Liver (tissue), 9 donors: Measurements from ENCODE around the gene SELENOM. TPM values are rescaled to one million over a fixed set of nuclear protein-coding genes. Genes with fewer than 3 reads are reported as not detected.
"Not testable (repeated sequence)": the region's sequence is repeated elsewhere in the genome, so short reads cannot be mapped to it uniquely, and the experiment has no call there.

Experiments used
- DNase-seq: peaks from one replicate; pipeline ENCODE4 v3.0.0-alpha.2; 2017; ENCODE audit warnings: low spot score
- H3K27ac ChIP-seq, 2 donors: one replicate each; pipeline ENCODE4 v1.7.0; 2013; ENCODE audit warnings: inconsistent platforms in 2 of 2, low read length in 2 of 2, control low read depth in 1 of 2, low read depth in 1 of 2, mild to moderate bottlenecking in 1 of 2
- H3K27me3 ChIP-seq, 4 donors: one replicate each; pipeline versions ENCODE4 v1.6.1 to v1.7.0; 2013; ENCODE audit warnings: low read length in 3 of 4, inconsistent platforms in 1 of 4, mild to moderate bottlenecking in 1 of 4, moderate library complexity in 1 of 4; ENCODE audit not compliant: control insufficient read depth in 4 of 4, insufficient read depth in 4 of 4
- H3K36me3 ChIP-seq, 4 donors: one replicate each; pipeline versions ENCODE4 v1.6.1 to v1.7.0; 2013; ENCODE audit warnings: low read length in 3 of 4, mild to moderate bottlenecking in 3 of 4, low read depth in 1 of 4, moderate library complexity in 1 of 4; ENCODE audit not compliant: control insufficient read depth in 4 of 4, insufficient read depth in 3 of 4
- H3K4me1 ChIP-seq, 4 donors: one replicate each; pipeline versions ENCODE4 v1.6.1 to v1.7.0; 2013; ENCODE audit warnings: low read length in 3 of 4, mild to moderate bottlenecking in 3 of 4, moderate library complexity in 1 of 4; ENCODE audit not compliant: control insufficient read depth in 4 of 4, insufficient read depth in 4 of 4
- H3K4me3 ChIP-seq, 3 donors: one replicate each; pipeline versions ENCODE4 v1.6.1 to v1.7.0; 2013; ENCODE audit warnings: low read length in 3 of 3, control low read depth in 1 of 3, low read depth in 1 of 3, mild to moderate bottlenecking in 1 of 3
- H3K9ac ChIP-seq, 2 donors: one replicate each; pipeline ENCODE4 v1.7.0; 2013; ENCODE audit warnings: low read length in 2 of 2, mild to moderate bottlenecking in 2 of 2, moderate library complexity in 2 of 2, control low read depth in 1 of 2, low read depth in 1 of 2
- H3K9me3 ChIP-seq, 4 donors: one replicate each; pipeline versions ENCODE4 v1.6.1 to v1.7.0; 2013; ENCODE audit warnings: low read length in 3 of 4; ENCODE audit not compliant: control insufficient read depth in 4 of 4
- EGR1 ChIP-seq, 2 donors: IDR thresholded peaks; 2 replicates each; pipeline ENCODE4 v1.6.1; 2016 to 2018; ENCODE audit warnings: antibody characterized with exemption in 2 of 2, low read depth in 2 of 2
- GABPA ChIP-seq, 2 donors: IDR thresholded peaks in 1 of 2; conservative IDR thresholded peaks in 1 of 2; 2 replicates each; pipeline ENCODE4 v1.6.1; 2016; ENCODE audit warnings: antibody characterized with exemption in 2 of 2, mild to moderate bottlenecking in 1 of 2, moderate library complexity in 1 of 2
- RAD21 ChIP-seq, 2 donors: IDR thresholded peaks; 2 replicates each; pipeline ENCODE4 v1.6.1; 2016; ENCODE audit warnings: antibody characterized with exemption in 2 of 2, mild to moderate bottlenecking in 2 of 2
- TAF1 ChIP-seq: conservative IDR thresholded peaks from 2 replicates; pipeline ENCODE4 v1.6.1; 2016; ENCODE audit warnings: antibody characterized with exemption, mild to moderate bottlenecking
- YY1 ChIP-seq: IDR thresholded peaks from 2 replicates; pipeline ENCODE4 v1.6.1; 2016; ENCODE audit warnings: antibody characterized with exemption, mild to moderate bottlenecking
- WGBS: extraction: QIAGEN DNeasy Blood & Tissue Kit; methylation state at CpG from one replicate; pipeline ENCODE4 v1.1.7; 2013; 5-methylcytosine and 5-hydroxymethylcytosine counted together
- polyA plus RNA-seq, 2 donors: library from polyadenylated mRNA; stranded (reverse) in 1 of 2; unstranded in 1 of 2; fragments of 200-250 nt in 1 of 2; fragments of >200 nt in 1 of 2; fragmentation: Nextera tagmentation in 1 of 2; extraction: Ambion mirVana in 1 of 2; gene quantifications; one replicate each; pipeline versions ENCODE4 v1.2.1 to v1.2.3, GENCODE V29; 2013 to 2015
- total RNA-seq, 2 donors: library from RNA; depleted of rRNA; stranded (reverse); fragments of >200 nt; gene quantifications; one replicate each; pipeline ENCODE4 v1.2.3, GENCODE V29; 2014
- TF ChIP-seq, protein P1 (sequence below): IDR thresholded peaks from 2 replicates; pipeline ENCODE4 v1.6.1; 2016; ENCODE audit warnings: antibody characterized with exemption
- TF ChIP-seq, protein P2 (sequence below): IDR thresholded peaks from 2 replicates; pipeline ENCODE4 v1.6.1; 2016; ENCODE audit warnings: antibody characterized with exemption
- TF ChIP-seq, protein P3 (sequence below): IDR thresholded peaks from 2 replicates; pipeline ENCODE4 v1.6.1; 2016; ENCODE audit warnings: antibody characterized with exemption
- donor health status: healthy.
- donor health status: healthy.
- donor health status: healthy.
- donor health status: healthy.
- donor health status: healthy.

Gene SELENOM
- total and polyA plus RNA-seq, 4 donors = 3.0 to 17.3 (median 12.2) TPM

DNA sequence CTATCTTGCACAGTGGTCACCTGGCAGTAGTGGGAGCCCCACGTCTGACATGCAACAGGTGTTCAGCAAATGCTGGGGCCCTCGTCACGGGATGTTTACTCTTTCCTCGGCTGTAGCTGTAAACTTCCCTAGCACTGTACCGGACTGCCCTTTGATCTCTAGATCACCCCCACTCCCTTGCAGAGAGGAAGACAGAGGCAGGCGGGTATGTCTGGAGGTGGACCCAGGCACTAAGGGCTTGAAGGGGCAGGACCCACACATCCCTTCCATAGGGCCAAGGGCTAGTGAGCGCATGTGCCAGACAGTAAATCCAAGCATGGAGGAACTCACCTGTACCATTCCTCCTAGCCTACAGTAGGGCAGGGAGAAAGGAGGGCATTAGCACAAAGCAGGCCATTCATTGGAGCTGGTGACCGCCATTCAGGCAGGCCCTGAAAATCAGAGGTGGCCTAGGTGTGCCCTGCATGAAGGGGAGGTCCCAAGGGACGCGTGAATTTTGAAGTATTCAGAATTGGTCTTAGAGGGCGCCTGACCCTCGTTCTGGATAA lies 28.2 kb downstream of the SELENOM start:
- DNase-seq = no peak
- H3K9me3 ChIP-seq = no peaks in the 10 kb centered on the region
- no peak overlapping the region for H3K9ac ChIP-seq
- no peaks in the 10 kb centered on the region for H3K36me3 ChIP-seq
- no peak overlapping the region for H3K4me3 ChIP-seq
- TF ChIP-seq RAD21 (IDR thresholded peaks at IDR 0.05) (no peak), YY1 (no peak), EGR1 (IDR thresholded peaks at IDR 0.05; ENCODE audit: low read depth in 2 of 2) (no peak)
- TF ChIP-seq, protein P1, sequence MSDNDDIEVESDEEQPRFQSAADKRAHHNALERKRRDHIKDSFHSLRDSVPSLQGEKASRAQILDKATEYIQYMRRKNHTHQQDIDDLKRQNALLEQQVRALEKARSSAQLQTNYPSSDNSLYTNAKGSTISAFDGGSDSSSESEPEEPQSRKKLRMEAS = no peak
- no peaks in the 10 kb centered on the region for H3K27me3 ChIP-seq
- 78% methylated on average over 12 of the region's 12 CpGs for WGBS
- H3K27ac ChIP-seq = no peak overlapping the region
- H3K4me1 ChIP-seq = peaks cover 3 to 25% (median 10%) of the 10 kb centered on the region in 4 donors

DNA sequence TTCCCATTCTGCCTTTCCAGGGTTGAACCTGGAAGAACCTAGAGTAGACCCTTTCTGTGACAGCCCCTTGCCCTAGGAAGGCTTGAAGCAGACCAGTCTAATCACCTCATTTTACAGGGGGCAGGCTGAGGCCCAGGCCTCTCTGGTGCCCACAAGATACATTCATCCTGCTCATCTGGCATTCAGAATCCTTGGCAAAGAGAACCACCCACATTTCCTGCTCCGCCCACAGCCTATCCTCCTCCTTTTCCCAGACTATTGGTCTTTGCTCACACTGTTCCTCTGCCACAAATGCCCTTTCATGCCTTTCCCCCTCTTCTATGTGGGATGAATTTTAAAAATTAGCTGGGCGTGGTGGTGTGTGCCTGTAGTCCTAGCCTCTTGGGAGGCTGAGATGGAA lies 29.0 kb downstream of the SELENOM start:
- not testable (repeated sequence) for H3K27ac ChIP-seq, H3K36me3 ChIP-seq, H3K27me3 ChIP-seq, H3K9me3 ChIP-seq, H3K4me3 ChIP-seq, H3K9ac ChIP-seq, DNase-seq
- H3K4me1 ChIP-seq = peaks cover 0 to 22% (median 8%) of the 10 kb centered on the region in 4 donors
- 90% methylated on average over 2 of the region's 2 CpGs for WGBS

DNA sequence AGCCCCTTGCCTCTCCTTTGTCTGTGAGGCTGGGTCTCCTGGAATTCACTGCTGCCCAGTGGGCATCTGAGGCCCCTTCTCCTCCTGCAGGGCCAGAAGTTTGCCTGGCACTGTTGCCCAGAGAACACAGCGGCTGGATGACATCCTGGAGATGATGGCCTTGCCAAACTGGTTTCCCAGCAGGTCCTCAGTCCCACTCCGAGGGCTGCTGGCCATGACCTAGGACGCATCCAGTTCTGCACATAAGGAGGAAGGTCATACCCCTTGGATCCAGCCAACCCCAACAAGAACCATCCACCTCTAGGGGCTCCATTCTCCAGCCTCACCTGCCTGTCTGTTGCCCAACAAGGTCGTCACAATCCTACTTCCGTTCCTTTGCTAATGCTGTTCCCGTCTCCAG lies 29.7 kb downstream of the SELENOM start:
- Histone ChIP-seq H3K4me3 (no peak overlapping the region), H3K36me3 (no peaks in the 10 kb centered on the region), H3K4me1 (peaks cover 0 to 17% (median 8%) of the 10 kb centered on the region in 4 donors), H3K27me3 (no peaks in the 10 kb centered on the region), H3K9me3 (no peaks in the 10 kb centered on the region), H3K9ac (no peak overlapping the region), H3K27ac (no peak overlapping the region)
- 94% methylated on average over 6 of the region's 6 CpGs for WGBS
- TF ChIP-seq TAF1 (no peak), YY1 (no peak)
- TF ChIP-seq, protein P1 = no peak
- TF ChIP-seq, protein P2, sequence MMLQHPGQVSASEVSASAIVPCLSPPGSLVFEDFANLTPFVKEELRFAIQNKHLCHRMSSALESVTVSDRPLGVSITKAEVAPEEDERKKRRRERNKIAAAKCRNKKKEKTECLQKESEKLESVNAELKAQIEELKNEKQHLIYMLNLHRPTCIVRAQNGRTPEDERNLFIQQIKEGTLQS = no peak
- DNase-seq = no peak

DNA sequence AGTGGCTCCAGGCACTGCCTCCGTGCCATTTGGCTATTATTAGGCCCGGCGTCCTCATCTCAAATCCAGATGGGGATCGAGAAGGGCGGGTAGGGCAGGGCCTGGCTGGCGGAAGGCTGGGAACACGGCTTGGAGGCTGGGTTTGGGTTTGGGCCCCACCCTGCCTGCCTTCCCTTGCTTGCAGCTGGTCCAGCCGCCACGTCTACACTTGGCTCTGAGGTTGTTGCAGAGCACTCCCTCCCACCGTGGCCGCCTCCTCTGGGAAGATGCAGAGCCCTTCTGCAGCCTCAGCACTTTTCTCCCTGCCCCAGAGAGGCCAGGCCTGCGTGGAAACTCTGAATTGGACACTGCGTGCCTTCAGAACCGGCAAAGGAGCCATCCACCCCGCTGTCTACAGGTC lies 31.4 kb downstream of the SELENOM start:
- no peak overlapping the region for H3K9ac ChIP-seq
- no peak overlapping the region for H3K4me3 ChIP-seq
- H3K4me1 ChIP-seq = peaks cover 0 to 6% (median 2%) of the 10 kb centered on the region in 4 donors
- H3K9me3 ChIP-seq = no peaks in the 10 kb centered on the region
- DNase-seq = no peak
- H3K36me3 ChIP-seq = no peaks in the 10 kb centered on the region
- H3K27ac ChIP-seq = peak overlapping the region; percentile 20 to 31
- H3K27me3 ChIP-seq = no peaks in the 10 kb centered on the region
- 77% methylated on average over 15 of the region's 15 CpGs for WGBS
- TF ChIP-seq, protein P1 = no peak
- TF ChIP-seq, protein P3, sequence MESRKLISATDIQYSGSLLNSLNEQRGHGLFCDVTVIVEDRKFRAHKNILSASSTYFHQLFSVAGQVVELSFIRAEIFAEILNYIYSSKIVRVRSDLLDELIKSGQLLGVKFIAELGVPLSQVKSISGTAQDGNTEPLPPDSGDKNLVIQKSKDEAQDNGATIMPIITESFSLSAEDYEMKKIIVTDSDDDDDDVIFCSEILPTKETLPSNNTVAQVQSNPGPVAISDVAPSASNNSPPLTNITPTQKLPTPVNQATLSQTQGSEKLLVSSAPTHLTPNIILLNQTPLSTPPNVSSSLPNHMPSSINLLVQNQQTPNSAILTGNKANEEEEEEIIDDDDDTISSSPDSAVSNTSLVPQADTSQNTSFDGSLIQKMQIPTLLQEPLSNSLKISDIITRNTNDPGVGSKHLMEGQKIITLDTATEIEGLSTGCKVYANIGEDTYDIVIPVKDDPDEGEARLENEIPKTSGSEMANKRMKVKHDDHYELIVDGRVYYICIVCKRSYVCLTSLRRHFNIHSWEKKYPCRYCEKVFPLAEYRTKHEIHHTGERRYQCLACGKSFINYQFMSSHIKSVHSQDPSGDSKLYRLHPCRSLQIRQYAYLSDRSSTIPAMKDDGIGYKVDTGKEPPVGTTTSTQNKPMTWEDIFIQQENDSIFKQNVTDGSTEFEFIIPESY = no peak
- no peak for TF ChIP-seq GABPA (IDR thresholded peaks at IDR 0.05 in 1 of 2, conservative IDR thresholded peaks at IDR 0.05 in 1 of 2)

DNA sequence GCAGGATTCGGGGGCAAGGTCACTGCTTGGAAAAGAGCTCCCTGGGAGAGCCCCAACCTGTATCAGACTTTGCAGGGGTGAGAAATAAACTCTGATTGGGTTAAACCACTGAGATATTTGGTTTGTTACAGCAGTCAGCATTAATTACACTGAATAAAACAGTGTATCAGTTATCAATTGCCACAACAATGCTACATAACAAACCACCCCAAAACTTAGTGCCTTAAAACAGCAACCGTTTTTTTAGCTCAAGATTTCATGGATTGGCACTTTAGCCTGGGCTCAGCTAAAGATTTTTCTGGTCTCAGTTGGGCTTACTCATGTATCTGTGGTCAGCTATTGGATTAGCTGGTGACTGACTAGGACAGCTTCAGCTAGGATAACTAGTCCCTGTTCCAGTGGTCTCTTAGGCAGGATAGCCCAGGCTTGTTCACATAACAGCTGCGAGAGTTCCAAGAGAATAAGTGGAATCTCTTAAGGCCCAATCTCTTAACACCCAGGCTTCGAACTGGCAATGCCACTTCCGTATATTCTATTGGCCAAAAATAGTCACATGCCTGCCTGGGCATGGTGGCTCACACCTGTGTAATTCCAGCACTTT lies 33.7 kb downstream of the SELENOM start:
- not testable (repeated sequence) for H3K27ac ChIP-seq, H3K9ac ChIP-seq
- 69% methylated on average over 5 of the region's 5 CpGs for WGBS

More for the DNA sequence above, 33.7 kb downstream of the SELENOM start:
- H3K9me3 ChIP-seq, H3K27me3 ChIP-seq, H3K36me3 ChIP-seq, DNase-seq, H3K4me1 ChIP-seq, H3K4me3 ChIP-seq: not testable (repeated sequence)
